ENCODE measurements around the gene NR6A1.

NR6A1 gene

DNA sequence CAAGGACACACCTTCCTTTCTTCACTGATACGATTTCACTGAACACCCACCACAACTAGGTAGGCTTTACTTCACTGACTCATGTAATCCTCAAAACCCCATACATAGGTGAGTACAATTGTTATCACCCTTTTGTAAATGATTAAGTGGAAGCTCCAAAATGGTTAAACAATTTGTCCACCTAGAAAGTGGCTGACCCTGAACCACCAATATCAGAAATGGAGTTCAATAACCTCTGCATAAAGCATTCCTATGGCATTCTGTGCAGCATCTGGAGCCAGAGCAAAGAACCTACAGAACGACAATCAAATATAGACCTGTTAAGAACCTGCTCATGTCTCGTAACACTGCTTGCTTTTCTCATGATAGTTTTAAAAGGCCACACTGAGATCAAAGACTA lies 213.2 kb downstream of the NR6A1 start:
- no peak overlapping the region for H3K4me3 ChIP-seq (ENCODE audit: low read depth, low read length)
- no peak for DNase-seq
- no peaks in the 10 kb centered on the region for H3K27me3 ChIP-seq
- no peaks in the 10 kb centered on the region for H3K4me1 ChIP-seq
- H3K9me3 ChIP-seq: no peaks in the 10 kb centered on the region
- TF ChIP-seq, protein P1, sequence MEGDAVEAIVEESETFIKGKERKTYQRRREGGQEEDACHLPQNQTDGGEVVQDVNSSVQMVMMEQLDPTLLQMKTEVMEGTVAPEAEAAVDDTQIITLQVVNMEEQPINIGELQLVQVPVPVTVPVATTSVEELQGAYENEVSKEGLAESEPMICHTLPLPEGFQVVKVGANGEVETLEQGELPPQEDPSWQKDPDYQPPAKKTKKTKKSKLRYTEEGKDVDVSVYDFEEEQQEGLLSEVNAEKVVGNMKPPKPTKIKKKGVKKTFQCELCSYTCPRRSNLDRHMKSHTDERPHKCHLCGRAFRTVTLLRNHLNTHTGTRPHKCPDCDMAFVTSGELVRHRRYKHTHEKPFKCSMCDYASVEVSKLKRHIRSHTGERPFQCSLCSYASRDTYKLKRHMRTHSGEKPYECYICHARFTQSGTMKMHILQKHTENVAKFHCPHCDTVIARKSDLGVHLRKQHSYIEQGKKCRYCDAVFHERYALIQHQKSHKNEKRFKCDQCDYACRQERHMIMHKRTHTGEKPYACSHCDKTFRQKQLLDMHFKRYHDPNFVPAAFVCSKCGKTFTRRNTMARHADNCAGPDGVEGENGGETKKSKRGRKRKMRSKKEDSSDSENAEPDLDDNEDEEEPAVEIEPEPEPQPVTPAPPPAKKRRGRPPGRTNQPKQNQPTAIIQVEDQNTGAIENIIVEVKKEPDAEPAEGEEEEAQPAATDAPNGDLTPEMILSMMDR (IDR thresholded peaks at IDR 0.05; ENCODE audit: low read depth, low read length): no peak
- H3K36me3 ChIP-seq: no peaks in the 10 kb centered on the region

DNA sequence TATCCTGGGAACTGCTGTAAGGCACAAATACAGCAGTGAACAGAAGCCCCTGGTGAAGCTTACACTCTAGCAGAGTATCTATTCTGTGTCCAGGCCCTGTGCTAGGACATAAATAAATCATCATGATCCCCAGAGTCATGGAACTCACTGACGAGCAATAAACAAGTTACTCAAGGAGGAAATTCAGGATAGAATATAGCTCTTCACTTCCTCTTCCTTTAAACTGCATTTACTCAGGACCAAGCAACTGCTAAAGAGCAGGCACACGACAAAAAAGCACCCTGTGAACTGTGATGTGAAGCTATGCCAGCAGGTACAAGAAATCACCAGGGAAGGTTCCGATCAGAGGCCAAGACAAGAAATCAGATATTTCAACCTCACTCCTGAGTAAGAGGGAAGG lies 216.1 kb downstream of the NR6A1 start:
- TF ChIP-seq, protein P1 (IDR thresholded peaks at IDR 0.05; ENCODE audit: low read depth, low read length): no peak
- H3K4me1 ChIP-seq: no peaks in the 10 kb centered on the region
- no peaks in the 10 kb centered on the region for H3K27me3 ChIP-seq
- no peak for DNase-seq
- H3K4me3 ChIP-seq (ENCODE audit: low read depth, low read length): no peak overlapping the region
- H3K9me3 ChIP-seq: no peaks in the 10 kb centered on the region
- H3K36me3 ChIP-seq: no peaks in the 10 kb centered on the region

DNA sequence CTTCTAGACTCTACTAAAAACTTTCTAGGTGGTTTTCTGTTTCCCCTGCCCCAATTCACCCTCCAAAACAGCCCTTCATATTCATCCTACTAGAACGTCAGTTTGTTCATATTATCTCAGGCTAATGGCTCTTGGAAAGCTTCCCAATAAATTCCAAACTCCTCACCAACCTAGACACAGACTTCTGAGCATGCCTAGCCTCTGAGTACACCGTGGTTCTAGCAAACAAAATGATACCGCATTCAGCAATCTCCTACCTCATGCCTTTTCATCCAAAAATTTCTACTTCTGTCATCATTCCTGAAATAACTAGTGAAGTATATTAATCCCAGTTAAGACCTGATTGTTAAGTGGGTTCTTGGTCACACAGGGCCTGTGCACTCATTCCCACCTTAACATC lies 217.4 kb downstream of the NR6A1 start:
- H3K36me3 ChIP-seq: no peaks in the 10 kb centered on the region
- no peaks in the 10 kb centered on the region for H3K9me3 ChIP-seq
- TF ChIP-seq, protein P1 (IDR thresholded peaks at IDR 0.05; ENCODE audit: low read depth, low read length): no peak
- H3K27me3 ChIP-seq: no peaks in the 10 kb centered on the region
- no peaks in the 10 kb centered on the region for H3K4me1 ChIP-seq
- H3K4me3 ChIP-seq (ENCODE audit: low read depth, low read length): no peak overlapping the region
- no peak for DNase-seq

DNA sequence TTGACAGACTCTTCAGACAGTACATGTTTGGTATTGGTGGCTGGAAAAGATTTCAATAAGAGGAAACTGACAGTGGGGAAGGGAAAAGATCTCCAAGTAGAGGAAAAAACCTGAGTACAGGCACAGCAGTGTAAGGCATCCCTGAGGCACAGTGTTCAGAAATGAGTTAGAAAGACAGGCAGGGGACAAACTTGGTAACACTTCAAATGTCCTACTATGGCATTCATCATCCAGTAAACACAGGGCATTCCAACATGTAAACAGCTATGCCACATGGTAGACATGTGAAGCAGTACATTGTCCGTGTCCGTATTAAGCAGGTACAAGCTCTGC lies 218.9 kb downstream of the NR6A1 start:
- H3K9me3 ChIP-seq: no peaks in the 10 kb centered on the region
- no peaks in the 10 kb centered on the region for H3K27me3 ChIP-seq
- no peak overlapping the region for H3K4me3 ChIP-seq (ENCODE audit: low read depth, low read length)
- no peaks in the 10 kb centered on the region for H3K36me3 ChIP-seq
- DNase-seq: no peak
- H3K4me1 ChIP-seq: no peaks in the 10 kb centered on the region
- TF ChIP-seq, protein P1 (IDR thresholded peaks at IDR 0.05; ENCODE audit: low read depth, low read length): no peak

DNA sequence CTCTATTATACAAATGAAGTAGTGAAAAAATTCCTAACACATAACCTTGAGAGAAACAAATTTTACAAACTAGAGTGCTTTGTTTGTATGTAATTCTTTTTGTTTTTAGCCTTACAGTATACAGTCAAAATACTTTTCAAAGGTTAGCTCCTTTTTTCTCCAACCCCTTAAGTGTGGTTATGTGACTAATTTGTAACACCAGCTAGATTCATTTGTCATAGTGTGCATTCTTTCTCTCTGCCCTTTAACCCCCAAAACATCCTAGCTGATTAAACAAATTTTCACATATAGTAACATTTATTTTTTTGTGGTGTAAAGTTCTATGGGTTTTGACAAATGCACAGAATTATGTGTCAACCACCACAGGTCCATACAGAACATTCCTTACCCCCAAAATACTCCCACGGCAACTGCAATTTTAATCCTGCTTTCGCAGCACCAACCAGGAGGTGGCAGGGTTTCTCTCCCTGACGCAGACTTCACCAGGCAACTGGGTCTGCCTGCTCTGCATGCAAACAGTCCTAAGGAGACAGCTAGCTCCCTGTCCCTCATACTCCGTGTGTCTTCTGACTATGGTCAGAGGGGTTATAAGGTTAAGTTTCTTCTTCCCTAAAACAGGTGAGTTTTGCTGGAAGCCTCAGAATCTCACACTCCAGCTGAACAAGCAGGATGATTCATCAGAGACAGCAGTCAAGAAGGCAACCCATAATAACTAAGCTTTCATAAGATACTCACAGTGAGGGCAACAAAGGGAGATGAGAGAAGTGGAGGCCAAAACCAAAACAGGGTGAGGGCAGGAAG lies 219.4 kb downstream of the NR6A1 start:
- DNase-seq: peak; percentile 72
- Histone ChIP-seq H3K4me3 (ENCODE audit: low read depth, low read length) (no peak overlapping the region), H3K27me3 (no peaks in the 10 kb centered on the region), H3K9me3 (no peaks in the 10 kb centered on the region), H3K36me3 (no peaks in the 10 kb centered on the region), H3K4me1 (no peaks in the 10 kb centered on the region)
- TF ChIP-seq, protein P1 (IDR thresholded peaks at IDR 0.05; ENCODE audit: low read depth, low read length): peak; percentile 88

DNA sequence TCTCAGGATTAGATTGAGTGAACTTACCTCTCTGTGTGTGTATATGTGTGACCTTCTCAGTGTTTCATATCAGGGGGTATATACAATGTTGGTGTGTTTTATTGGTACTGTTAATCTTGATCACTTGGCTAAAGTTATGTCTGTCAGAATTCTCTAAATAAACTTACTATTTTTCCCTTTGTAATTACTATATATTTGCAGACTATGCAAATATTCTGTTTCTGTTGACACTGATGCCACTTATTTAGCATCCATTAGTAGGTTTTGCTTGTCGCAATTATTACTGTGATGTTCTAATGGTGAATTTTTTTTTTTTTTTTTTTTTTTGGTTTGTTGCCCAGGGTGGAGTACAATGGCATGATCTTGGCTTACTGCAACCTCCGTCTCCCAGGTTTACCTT lies 221.0 kb downstream of the NR6A1 start:
- Histone ChIP-seq H3K36me3 (no peaks in the 10 kb centered on the region), H3K4me3 (ENCODE audit: low read depth, low read length) (no peak overlapping the region), H3K4me1 (no peaks in the 10 kb centered on the region), H3K27me3 (no peaks in the 10 kb centered on the region), H3K9me3 (no peaks in the 10 kb centered on the region)
- DNase-seq: no peak
- TF ChIP-seq, protein P1 (IDR thresholded peaks at IDR 0.05; ENCODE audit: low read depth, low read length): no peak
